ENCODE results near the gene C11orf16. TPM values are rescaled to one million over a fixed set of nuclear protein-coding genes. Genes with fewer than 3 reads are reported as not detected.
A peak's percentile ranks its signal among the peaks of the same experiment; 100 is the strongest.

Gene C11orf16
- polyA plus RNA-seq, 6 donors from 2014 or later: not detected

DNA sequence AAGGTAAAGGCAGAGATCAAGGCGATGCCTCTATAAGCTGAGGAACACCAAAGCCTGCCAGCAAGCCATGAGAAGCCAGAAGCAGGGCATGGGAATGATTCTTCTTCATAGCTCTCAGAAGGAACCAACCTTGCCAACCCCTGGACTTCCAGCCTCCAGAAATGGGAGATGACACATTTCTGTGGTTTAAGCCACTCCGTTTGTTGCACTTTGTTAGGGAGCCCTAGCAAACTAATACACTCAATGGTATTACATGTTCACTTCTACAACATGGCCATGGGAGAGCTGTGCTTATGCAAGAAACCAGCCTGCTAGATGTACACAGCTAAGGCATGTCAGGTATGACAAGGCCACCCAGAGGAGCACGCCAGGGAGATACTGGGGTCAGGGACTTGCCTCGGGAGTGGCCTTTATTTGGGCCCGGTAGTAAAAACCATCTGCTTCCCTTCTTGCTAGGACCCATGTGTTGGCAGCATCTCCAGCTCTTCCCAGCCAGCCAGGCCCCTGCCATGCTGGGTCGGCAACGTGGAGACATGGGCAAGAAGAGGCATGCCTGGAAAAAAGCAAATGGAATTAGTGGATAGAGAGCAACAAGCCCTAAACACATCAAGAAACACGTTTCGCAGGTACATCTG is 3.6 kb downstream of the C11orf16 start:
- Mint-ChIP-seq H3K4me3 (no peak overlapping the region), H3K4me1 (no peaks in the 10 kb centered on the region), H3K36me3 (no peaks in the 10 kb centered on the region), H3K27me3 (no peaks in the 10 kb centered on the region), H3K27ac (peak overlapping the region in 1 of 6 donors; percentile 33), H3K9me3 (no peaks in the 10 kb centered on the region)
- DNase-seq (no peak), ATAC-seq (ENCODE audit: low read depth in 2 of 2) (no peak)

DNA sequence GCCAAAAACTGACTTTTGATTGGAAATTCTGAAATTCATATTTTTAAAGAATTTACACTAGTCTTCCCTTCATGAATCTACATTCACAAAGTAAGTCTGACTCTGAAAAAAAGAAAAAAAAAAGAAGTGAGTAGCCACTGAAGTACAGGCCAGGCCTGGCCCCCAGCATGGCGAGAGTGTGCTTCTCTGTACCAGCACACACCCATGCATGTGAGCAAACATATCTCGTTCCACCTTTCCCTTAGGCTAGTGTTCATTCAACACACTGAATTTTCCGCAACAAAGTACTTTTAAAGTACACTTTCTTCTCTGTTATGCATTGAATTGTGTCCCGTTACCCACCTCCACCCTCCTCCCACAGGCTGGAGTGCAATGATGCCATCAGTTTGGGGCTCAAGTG is 4.5 kb downstream of the C11orf16 start:
- H3K27me3 Mint-ChIP-seq: no peaks in the 10 kb centered on the region
- ATAC-seq (ENCODE audit: low read depth in 2 of 2) (no peak), DNase-seq (no peak)
- no peaks in the 10 kb centered on the region for H3K4me1 Mint-ChIP-seq
- H3K9me3 Mint-ChIP-seq: no peaks in the 10 kb centered on the region
- H3K4me3 Mint-ChIP-seq: no peak overlapping the region
- no peaks in the 10 kb centered on the region for H3K36me3 Mint-ChIP-seq
- H3K27ac Mint-ChIP-seq: no peak overlapping the region

DNA sequence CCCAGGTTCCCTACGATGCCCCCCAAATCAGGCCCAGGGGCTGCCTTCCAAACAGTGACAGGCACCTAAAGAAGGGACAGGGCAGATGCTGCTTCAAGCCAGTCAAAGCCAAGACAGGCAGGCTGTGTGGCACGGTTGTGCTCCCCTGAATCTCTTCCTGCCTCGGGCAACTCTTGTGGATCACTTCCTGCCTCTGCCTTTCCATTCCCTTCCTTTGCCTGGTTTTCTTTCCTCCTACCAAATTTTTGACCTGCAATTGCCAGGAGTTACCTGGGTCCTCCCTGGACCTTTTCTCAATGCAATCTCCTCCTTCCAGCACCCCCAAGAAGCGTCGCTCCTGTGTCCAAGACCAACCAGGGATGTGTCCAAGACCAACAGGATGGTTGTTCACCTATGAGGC is 5.5 kb downstream of the C11orf16 start:
- Mint-ChIP-seq H3K36me3 (no peaks in the 10 kb centered on the region), H3K4me1 (no peaks in the 10 kb centered on the region), H3K4me3 (no peak overlapping the region), H3K27me3 (no peaks in the 10 kb centered on the region), H3K9me3 (no peaks in the 10 kb centered on the region), H3K27ac (no peak overlapping the region)
- ATAC-seq (ENCODE audit: low read depth in 2 of 2): no peak
- DNase-seq: no peak

DNA sequence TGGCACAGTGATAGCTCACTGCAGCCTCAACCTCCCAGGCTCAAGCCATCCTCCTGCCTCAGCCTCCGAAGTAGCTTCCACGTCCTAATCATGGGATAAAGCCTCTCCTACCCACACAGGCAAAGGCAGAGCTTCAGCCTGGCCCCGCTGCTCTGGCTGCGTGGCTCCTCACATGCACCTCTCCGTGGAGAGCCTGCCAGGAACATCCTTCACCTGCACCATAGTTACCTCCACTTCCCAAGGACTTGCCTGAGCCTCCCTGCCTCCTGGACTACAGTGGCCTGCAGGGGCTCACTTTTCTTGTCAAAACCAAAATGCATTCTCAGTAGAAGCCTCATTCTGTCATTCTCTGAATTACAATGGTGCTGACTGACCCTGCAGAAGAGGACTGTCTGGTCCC is 6.5 kb downstream of the C11orf16 start:
- Mint-ChIP-seq H3K27me3 (no peaks in the 10 kb centered on the region), H3K4me3 (no peak overlapping the region), H3K36me3 (no peaks in the 10 kb centered on the region), H3K4me1 (no peaks in the 10 kb centered on the region), H3K9me3 (no peaks in the 10 kb centered on the region), H3K27ac (no peak overlapping the region)
- ATAC-seq (ENCODE audit: low read depth in 2 of 2): no peak
- no peak for DNase-seq

DNA sequence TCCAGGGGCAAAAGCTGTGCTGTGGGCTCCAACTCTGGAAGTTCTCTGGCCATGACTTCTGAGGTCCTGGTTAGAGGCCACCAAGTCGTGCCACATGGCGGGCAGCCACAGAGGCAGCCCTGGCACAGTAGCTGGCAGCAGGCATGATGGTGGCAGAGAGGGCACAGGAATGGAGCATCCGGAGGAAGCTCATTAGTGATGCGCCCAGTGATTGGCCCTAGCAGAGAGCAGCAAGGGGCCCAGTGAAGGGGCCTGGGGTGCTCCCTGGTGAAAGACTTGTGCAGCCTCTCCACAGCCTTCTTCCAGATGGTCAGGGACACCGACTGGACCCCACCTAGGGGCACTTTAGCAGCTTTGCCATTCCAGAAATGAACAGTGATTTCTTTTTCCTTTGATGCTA is 7.0 kb downstream of the C11orf16 start:
- no peaks in the 10 kb centered on the region for H3K9me3 Mint-ChIP-seq
- ATAC-seq (ENCODE audit: low read depth in 2 of 2) (no peak), DNase-seq (no peak)
- no peaks in the 10 kb centered on the region for H3K27me3 Mint-ChIP-seq
- H3K27ac Mint-ChIP-seq: no peak overlapping the region
- H3K36me3 Mint-ChIP-seq: no peaks in the 10 kb centered on the region
- H3K4me1 Mint-ChIP-seq: no peaks in the 10 kb centered on the region
- no peak overlapping the region for H3K4me3 Mint-ChIP-seq

DNA sequence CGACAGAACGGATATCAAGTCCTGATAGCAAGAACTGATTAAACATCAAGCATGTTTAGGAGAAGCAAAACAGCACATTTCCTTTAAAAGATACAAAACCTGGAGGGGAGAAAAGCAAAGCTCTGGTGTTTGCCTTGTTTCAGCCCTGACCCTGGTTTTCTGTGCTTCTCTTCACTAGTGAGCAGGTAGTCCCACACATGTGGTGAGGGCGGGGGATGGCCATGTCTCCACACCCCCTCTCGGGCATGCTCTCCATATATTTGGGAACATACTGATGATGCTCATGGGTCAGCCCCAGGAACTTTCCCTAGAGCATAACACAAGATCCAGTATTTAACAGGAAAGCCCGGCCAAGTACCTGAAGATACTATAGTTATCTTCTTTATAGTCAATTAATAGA is 10.1 kb downstream of the C11orf16 start:
- H3K4me1 Mint-ChIP-seq: no peaks in the 10 kb centered on the region
- H3K27ac Mint-ChIP-seq: no peak overlapping the region
- no peak overlapping the region for H3K4me3 Mint-ChIP-seq
- ATAC-seq (ENCODE audit: low read depth in 2 of 2): no peak
- DNase-seq: no peak
- H3K36me3 Mint-ChIP-seq: no peaks in the 10 kb centered on the region
- no peaks in the 10 kb centered on the region for H3K27me3 Mint-ChIP-seq
- H3K9me3 Mint-ChIP-seq: no peaks in the 10 kb centered on the region

DNA sequence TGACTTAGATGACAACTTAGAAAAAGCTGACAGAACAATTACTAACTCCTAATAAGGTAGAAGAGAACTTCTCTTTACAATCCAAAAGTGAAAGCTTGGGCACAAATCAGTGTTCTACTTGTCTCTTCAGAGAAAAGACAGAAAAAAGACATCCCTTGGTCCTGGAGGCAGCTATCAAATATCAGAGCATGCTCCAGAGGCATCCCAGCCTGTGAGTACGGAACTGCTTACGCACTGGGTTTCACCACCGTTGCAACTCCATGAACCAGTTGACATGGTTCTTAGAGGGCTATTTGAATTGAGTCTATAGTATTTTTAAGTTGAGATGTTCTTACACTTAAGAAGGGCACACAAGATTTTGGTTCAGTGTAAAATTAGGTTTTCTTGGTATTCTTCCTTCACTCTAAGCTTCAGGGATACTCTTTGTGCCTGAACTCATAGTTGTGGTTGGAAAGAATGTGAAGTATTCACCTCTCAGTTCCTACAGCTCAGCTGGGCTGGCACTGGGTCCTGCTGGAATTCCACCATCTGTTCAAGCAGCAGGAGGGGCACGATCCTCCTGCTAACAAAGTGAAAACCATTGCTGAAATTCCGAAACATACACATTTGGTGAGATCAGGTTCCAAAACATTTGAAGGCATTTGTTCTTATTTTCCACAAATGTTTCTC is 15.5 kb downstream of the C11orf16 start:
- Mint-ChIP-seq H3K9me3 (no peaks in the 10 kb centered on the region), H3K4me3 (no peak overlapping the region), H3K27ac (no peak overlapping the region), H3K4me1 (peaks cover 15 to 19% (median 18%) of the 10 kb centered on the region in 3 donors), H3K27me3 (no peaks in the 10 kb centered on the region), H3K36me3 (no peaks in the 10 kb centered on the region)
- no peak for DNase-seq
- no peak for ATAC-seq (ENCODE audit: low read depth in 2 of 2)

DNA sequence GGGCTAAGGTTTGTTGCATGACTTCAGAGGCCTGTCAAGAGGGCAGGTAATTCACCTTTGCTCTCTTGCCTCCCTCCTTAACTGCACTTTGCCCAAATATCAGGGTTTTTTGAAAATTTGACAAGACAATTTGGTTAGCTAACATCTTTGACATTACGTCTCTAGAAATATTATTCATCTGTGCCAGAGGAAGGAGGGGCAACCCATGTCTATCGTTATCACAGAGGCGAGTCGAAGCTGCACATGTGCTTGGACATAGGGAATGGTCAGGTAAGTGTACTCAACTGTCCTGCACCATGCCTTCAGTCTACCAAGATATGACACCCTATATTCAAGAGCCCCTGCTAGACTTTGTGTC is 18.1 kb downstream of the C11orf16 start:
- DNase-seq (no peak), ATAC-seq (ENCODE audit: low read depth in 2 of 2) (no peak)
- Mint-ChIP-seq H3K36me3 (no peaks in the 10 kb centered on the region), H3K27ac (peak overlapping the region in 3 of 6 donors; percentile 74 to 82 (median 79)), H3K27me3 (peaks cover 0 to 4% (median 0%) of the 10 kb centered on the region in 3 donors), H3K4me1 (peaks cover 27 to 37% (median 30%) of the 10 kb centered on the region in 3 donors), H3K4me3 (peak overlapping the region; percentile 60 to 91 (median 84)), H3K9me3 (no peaks in the 10 kb centered on the region)

DNA sequence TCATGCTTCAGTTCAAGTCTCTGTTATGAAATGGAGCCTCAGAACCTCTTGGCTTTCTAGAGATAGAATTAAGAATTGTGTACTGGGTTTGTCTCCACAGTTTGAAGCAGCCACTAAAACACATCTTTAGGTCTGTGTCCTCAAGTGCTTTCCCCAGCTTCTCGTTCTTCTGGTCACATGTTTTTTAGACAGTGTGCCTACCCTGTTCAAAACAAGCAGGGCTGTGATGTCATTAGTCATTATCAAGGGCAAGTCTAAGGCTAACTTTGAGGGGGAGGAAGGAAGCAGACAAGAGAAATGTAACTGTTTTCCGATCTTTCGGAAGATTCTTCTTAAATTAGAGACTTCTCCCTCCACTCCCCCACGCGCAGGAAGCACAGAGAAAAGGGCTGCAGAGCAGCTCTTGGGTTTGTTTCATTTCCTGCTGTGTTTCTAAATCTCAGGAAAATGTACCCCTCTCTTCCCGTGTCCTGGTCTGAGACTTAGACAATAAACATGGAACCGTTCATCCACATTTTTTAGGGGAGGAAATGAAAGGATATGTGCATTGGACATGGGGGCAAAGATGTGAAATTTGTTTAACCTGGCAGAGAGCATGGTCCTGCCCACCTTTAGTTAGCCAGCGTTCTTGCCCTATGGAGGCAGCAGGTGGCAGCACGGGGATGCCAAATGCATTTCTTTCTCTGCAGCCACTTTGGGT is 18.6 kb downstream of the C11orf16 start:
- Mint-ChIP-seq H3K4me1 (peaks cover 30 to 41% (median 33%) of the 10 kb centered on the region in 3 donors), H3K27ac (peak overlapping the region; percentile 74 to 96 (median 87)), H3K27me3 (peaks cover 0 to 6% (median 3%) of the 10 kb centered on the region in 3 donors), H3K4me3 (peak overlapping the region; percentile 60 to 91 (median 84)), H3K9me3 (no peaks in the 10 kb centered on the region), H3K36me3 (no peaks in the 10 kb centered on the region)
- DNase-seq: peak; percentile 36
- peak; percentile 54 to 55 for ATAC-seq (ENCODE audit: low read depth in 2 of 2)

DNA sequence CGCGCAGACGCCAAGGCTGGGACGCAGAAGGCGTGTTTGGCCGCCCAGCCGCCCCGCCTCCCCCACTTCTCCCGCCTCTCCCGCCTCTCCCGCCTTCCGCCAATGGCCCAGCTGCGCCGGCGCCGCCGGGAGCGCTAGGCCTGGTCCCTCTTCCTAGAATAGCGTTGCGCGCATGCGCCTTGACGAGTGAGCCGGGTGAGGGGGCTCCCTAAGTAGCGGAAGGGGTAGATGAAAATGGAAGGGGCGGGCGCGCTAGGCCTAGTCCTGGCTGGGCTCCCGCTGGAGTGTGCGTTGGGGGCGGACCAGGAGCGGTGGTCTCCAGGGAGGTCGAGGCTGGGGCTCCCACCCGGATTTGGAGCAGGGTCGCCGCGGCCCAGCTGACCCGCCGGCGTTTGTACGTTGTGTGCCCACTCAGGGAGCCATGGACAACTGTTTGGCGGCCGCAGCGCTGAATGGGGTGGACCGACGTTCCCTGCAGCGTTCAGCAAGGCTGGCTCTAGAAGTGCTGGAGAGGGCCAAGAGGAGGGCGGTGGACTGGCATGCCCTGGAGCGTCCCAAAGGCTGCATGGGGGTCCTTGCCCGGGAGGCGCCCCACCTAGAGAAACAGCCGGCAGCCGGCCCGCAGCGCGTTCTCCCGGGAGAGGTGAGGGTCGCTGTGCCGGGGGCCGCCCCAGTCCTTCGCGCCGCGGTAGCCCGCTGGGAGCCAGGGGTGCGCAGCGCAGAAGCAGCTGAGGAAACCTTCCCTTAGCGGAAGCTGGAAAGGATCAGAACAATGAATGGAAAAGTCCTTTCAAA is 21.5 kb downstream of the C11orf16 start, which contains the start of gene AKIP1:
Gene AKIP1 (plus strand): TSS at position 161 of the 795 bp plus-strand sequence. CDS start 261 bp downstream, at position 422.
- peaks cover 35 to 54% (median 47%) of the 10 kb centered on the region in 3 donors for H3K4me1 Mint-ChIP-seq

DNA sequence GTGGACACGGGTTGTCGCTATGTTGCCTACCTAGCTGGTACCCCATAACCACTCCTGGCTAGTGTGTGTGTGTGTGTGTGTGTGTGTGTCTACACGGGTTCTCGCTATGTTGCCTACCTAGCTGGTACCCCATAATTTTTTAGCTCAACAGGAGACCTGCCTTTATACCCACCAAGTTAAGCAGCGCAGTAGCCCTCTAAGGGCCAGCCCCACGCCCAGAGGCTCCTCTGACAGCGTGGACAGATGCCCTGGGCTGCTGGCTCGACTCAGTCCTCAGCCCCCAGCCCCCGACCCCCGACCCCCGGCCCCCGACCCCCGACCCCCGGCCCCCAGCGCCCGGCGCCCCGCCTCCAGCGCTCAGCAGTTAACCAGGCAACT is 22.1 kb downstream of the C11orf16 start:
- no peaks in the 10 kb centered on the region for H3K36me3 Mint-ChIP-seq
- peaks cover 35 to 54% (median 47%) of the 10 kb centered on the region in 3 donors for H3K4me1 Mint-ChIP-seq
- H3K4me3 Mint-ChIP-seq: peak overlapping the region; percentile 89 to 97 (median 94)
- H3K27ac Mint-ChIP-seq: peak overlapping the region in 3 of 6 donors; percentile 59 to 84 (median 67)
- no peaks in the 10 kb centered on the region for H3K9me3 Mint-ChIP-seq
- DNase-seq (no peak), ATAC-seq (ENCODE audit: low read depth in 2 of 2) (peak in 1 of 2 donors; percentile 10)
- H3K27me3 Mint-ChIP-seq: peaks cover 0 to 9% (median 6%) of the 10 kb centered on the region in 3 donors

More for the DNA sequence above, 21.5 kb downstream of the C11orf16 start, which contains the start of gene AKIP1:
- DNase-seq: peak; percentile 68
- ATAC-seq (ENCODE audit: low read depth in 2 of 2): peak; percentile 69 to 72
- Mint-ChIP-seq H3K27ac (peak within 1 kb of the TSS in 5 of 6 donors; percentile 62 to 94 (median 84)), H3K4me3 (peak within 1 kb of the TSS; percentile 92 to 97 (median 94)), H3K9me3 (no peaks in the 10 kb centered on the region), H3K36me3 (no peaks in the 10 kb centered on the region), H3K27me3 (peaks cover 0 to 9% (median 6%) of the 10 kb centered on the region in 3 donors)

DNA sequence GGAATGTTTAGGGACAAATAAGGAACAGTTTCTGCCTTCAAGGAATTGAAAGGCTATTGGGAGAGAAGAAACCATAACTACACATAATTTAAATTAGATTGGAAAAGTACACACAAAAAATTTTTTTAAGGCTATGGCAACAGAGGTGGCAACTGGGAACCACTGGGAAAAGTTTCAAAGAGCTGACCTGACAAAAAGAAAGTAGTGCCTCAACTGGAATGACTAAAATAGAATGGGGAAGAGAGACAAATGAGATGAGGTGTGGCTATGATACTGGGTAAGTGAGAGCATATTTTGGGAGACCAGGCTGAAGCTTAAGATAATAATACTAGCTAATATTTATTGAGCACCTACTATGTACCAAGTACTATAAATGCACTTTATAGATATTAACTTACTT is 24.6 kb downstream of the C11orf16 start:
- peaks cover 0 to 9% (median 6%) of the 10 kb centered on the region in 3 donors for H3K27me3 Mint-ChIP-seq

DNA sequence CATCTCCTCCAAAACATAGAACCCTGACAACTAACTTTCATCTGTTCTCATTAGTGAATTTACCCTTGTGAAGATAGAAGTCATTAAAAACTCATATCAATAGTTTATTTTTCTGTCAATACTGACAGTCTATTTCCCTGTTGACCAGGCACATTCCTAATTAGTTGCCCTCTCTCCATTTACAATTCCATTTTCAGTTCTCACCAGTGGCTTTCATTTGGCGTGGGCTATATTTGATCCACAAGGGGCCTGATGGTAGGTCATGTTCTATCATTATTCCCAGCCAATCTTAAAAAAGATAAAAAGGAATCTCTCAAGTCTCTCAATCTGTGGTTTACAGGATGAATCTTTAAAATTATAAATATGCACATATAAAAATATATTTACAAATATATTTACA is 25.6 kb downstream of the C11orf16 start:
- H3K36me3 Mint-ChIP-seq: no peaks in the 10 kb centered on the region
- H3K4me1 Mint-ChIP-seq: peaks cover 21 to 34% (median 28%) of the 10 kb centered on the region in 3 donors
- peaks cover 0 to 14% (median 6%) of the 10 kb centered on the region in 3 donors for H3K27me3 Mint-ChIP-seq
- no peak overlapping the region for H3K27ac Mint-ChIP-seq
- DNase-seq: no peak
- peaks cover 0 to 5% (median 2%) of the 10 kb centered on the region in 7 donors for H3K9me3 Mint-ChIP-seq
- no peak for ATAC-seq (ENCODE audit: low read depth in 2 of 2)
- H3K4me3 Mint-ChIP-seq: no peak overlapping the region

More for the DNA sequence above, 24.6 kb downstream of the C11orf16 start:
- no peak for ATAC-seq (ENCODE audit: low read depth in 2 of 2)
- peak overlapping the region in 3 of 8 donors; percentile 22 to 94 (median 25) for H3K4me3 Mint-ChIP-seq
- no peak for DNase-seq
- peaks cover 21 to 39% (median 31%) of the 10 kb centered on the region in 3 donors for H3K4me1 Mint-ChIP-seq
- H3K36me3 Mint-ChIP-seq: no peaks in the 10 kb centered on the region
- no peak overlapping the region for H3K27ac Mint-ChIP-seq
- no peaks in the 10 kb centered on the region for H3K9me3 Mint-ChIP-seq
